ENCODE data around the gene CDK4.

The CDK4 gene

DNA sequence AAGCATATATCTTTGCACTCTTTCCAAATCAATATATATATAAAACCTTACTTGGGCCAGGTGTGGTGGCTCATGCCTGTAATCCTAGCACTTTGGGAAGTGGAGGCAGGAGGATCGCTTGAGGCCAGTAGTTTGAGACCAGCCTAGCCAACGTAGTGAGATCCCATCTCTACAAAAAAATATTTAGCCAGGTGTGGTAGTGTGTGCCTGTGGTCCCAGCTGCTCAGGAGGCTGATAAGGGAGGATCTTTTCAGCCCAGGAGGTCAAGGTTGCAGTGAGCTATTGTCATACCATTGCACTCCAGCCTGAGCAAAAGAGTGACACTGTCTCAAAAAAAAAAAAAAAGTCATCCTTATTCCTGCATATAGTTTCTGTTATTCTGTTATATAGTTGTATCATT is 43.8 kb downstream of the CDK4 start:
- TF ChIP-seq, protein P1, sequence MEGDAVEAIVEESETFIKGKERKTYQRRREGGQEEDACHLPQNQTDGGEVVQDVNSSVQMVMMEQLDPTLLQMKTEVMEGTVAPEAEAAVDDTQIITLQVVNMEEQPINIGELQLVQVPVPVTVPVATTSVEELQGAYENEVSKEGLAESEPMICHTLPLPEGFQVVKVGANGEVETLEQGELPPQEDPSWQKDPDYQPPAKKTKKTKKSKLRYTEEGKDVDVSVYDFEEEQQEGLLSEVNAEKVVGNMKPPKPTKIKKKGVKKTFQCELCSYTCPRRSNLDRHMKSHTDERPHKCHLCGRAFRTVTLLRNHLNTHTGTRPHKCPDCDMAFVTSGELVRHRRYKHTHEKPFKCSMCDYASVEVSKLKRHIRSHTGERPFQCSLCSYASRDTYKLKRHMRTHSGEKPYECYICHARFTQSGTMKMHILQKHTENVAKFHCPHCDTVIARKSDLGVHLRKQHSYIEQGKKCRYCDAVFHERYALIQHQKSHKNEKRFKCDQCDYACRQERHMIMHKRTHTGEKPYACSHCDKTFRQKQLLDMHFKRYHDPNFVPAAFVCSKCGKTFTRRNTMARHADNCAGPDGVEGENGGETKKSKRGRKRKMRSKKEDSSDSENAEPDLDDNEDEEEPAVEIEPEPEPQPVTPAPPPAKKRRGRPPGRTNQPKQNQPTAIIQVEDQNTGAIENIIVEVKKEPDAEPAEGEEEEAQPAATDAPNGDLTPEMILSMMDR (IDR thresholded peaks at IDR 0.05): no peak
- no peak for DNase-seq (ENCODE audit: low spot score)
- Histone ChIP-seq H3K4me3 (no peak overlapping the region), H3K27ac (no peak overlapping the region)

DNA sequence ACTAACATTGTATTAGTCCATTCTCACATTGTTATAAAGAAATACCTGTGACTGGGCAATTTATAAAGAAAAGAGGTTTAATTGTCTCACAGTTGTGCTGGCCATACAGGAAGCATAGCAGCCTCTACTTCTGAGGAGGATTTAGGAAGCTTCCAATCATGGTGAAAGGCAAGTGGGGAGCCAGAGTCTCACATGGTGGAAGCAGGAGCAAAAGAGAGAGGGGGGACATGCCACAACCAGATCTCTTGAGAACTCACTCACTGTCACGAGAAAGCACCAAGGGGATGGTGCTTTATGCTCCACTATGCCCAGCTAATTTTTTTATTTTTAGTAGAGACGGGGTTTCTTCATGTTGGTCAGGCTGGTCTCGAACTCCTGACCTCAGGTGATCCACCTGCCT is 44.9 kb downstream of the CDK4 start:
- Histone ChIP-seq H3K27ac (no peak overlapping the region), H3K4me3 (no peak overlapping the region)
- TF ChIP-seq, protein P1 (IDR thresholded peaks at IDR 0.05): no peak
- no peak for DNase-seq (ENCODE audit: low spot score)

DNA sequence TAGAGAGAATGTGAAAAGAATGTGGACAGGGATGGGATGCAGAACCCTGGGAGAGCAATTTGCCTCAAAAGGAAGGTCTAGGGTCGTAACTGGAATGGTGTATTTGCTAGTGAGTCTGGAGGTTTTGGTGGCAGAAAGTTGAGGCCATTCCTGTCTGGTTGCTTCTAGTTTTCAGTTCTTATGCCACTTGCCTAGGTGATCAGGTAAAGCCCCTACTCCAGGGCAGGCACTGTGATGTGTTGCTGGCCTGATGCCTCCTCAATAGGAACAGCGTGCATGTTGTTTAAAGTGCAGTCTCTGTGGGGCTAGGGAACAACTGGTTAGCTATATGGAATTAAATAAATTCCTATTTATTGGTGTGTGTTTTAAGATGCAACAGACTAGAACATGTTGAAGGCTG is 51.8 kb downstream of the CDK4 start:
- H3K27ac ChIP-seq: no peak overlapping the region
- TF ChIP-seq, protein P1 (IDR thresholded peaks at IDR 0.05): no peak
- H3K4me3 ChIP-seq: no peak overlapping the region
- no peak for DNase-seq (ENCODE audit: low spot score)

DNA sequence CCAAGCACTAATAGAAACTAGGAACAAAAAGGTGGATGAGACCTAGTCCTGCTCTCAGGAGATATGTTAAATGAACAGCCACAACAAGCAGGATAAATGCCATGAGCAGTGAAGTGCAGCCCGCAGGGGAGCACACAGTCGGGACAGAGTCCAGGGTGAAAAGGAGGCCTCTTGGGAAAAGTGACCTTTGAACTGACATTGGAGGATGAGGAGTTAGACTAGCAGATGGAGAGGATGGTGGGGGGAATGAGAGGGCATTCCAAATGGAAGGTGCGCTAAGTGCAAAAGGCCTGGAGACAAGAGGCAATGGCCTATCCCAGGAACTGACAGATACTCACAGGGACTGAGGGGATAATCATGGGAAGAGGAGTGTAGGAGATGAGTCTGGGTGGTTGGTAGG is 53.7 kb downstream of the CDK4 start:
- no peak overlapping the region for H3K27ac ChIP-seq
- DNase-seq (ENCODE audit: low spot score): no peak
- TF ChIP-seq, protein P1 (IDR thresholded peaks at IDR 0.05): no peak
- H3K4me3 ChIP-seq: no peak overlapping the region

All from coronary artery (tissue), 2 donors.